NCI-H2227 (cell line): ENCODE data around the gene NPM1.

ENCODE experiments used
- DNase-seq: peaks from one replicate; lab custom pipeline; 2025; ENCODE audit not compliant: unreplicated experiment; lab: John Stamatoyannopoulos, UW

The NPM1 gene

GRCh38 chr5:171427318-171428167 lies 39.9 kb downstream of the NPM1 start:
- DNase-seq, result no peak

- no peak for DNase-seq
Observed at GRCh38 chr5:171428168-171428696, 40.6 kb downstream of the NPM1 start.

- no peak for DNase-seq
Observed at GRCh38 chr5:171428809-171429542, 41.3 kb downstream of the NPM1 start.

- no peak for DNase-seq
Observed at GRCh38 chr5:171429543-171429910, 41.9 kb downstream of the NPM1 start.

- DNase-seq, result no peak
Observed at GRCh38 chr5:171431251-171431777, 43.7 kb downstream of the NPM1 start.

GRCh38 chr5:171432076-171432475 lies 44.4 kb downstream of the NPM1 start:
- no peak for DNase-seq

- no peak for DNase-seq
Observed at GRCh38 chr5:171432583-171433351, 45.1 kb downstream of the NPM1 start.

GRCh38 chr5:171433352-171433698 lies 45.7 kb downstream of the NPM1 start:
- no peak for DNase-seq

- no peak for DNase-seq
Observed at GRCh38 chr5:171433982-171434676, 46.5 kb downstream of the NPM1 start.

- no peak for DNase-seq
Observed at GRCh38 chr5:171434874-171435273, 47.2 kb downstream of the NPM1 start.

GRCh38 chr5:171435908-171436307 lies 48.3 kb downstream of the NPM1 start:
- DNase-seq, result no peak

- no peak for DNase-seq
Observed at GRCh38 chr5:171436804-171437285, 49.2 kb downstream of the NPM1 start.

GRCh38 chr5:171437286-171437821 lies 49.7 kb downstream of the NPM1 start:
- DNase-seq, result no peak

GRCh38 chr5:171438738-171439137 lies 51.1 kb downstream of the NPM1 start:
- DNase-seq, result no peak

GRCh38 chr5:171441246-171441791 lies 53.7 kb downstream of the NPM1 start:
- DNase-seq, result no peak

GRCh38 chr5:171442287-171443042 lies 54.8 kb downstream of the NPM1 start:
- no peak for DNase-seq

- no peak for DNase-seq
Observed at GRCh38 chr5:171444582-171444981, 56.9 kb downstream of the NPM1 start.

- DNase-seq, result no peak
Observed at GRCh38 chr5:171445644-171446516, 58.2 kb downstream of the NPM1 start.
